HUDEP-2 (cell line): Measurements from ENCODE around the gene CHTOP.

ENCODE experiments used
- DNase-seq, 76 experiments: peaks; one replicate each; lab custom pipeline; 2025; ENCODE audit not compliant: unreplicated experiment in 76 of 76; lab: John Stamatoyannopoulos, UW

The CHTOP gene

DNA sequence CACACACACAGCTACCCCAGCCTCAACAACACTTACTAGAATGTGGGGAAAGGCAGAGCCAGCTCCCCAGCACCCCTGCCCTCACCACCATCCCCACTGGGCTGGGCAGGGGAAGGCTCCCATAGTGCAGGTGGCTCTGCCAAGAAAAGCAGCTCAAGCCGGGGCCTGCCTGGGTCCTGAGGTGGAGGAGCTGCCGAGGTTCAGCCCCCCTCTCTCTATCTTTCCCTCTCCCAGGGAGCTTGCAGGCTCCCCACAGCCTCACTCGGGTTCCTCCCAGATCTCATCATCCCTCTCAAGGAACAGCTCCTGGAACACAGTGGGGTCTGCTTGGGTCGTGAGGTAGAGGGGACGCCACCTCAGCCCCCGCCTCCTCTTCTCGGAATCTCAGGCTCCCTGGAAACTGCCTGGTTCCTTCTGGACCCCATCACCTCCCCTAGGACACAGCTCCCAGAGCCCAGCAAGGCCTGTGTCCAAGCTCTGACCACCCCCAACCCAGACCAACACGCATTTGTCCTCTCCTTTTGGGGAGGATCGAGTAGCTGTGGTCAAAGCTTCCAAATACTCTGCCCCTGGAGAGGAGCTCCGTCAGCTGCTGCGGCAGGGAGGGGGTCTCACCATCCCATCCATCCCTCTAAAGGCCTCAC lies 21.6 kb upstream of the CHTOP start:
- DNase-seq, result no peak

DNA sequence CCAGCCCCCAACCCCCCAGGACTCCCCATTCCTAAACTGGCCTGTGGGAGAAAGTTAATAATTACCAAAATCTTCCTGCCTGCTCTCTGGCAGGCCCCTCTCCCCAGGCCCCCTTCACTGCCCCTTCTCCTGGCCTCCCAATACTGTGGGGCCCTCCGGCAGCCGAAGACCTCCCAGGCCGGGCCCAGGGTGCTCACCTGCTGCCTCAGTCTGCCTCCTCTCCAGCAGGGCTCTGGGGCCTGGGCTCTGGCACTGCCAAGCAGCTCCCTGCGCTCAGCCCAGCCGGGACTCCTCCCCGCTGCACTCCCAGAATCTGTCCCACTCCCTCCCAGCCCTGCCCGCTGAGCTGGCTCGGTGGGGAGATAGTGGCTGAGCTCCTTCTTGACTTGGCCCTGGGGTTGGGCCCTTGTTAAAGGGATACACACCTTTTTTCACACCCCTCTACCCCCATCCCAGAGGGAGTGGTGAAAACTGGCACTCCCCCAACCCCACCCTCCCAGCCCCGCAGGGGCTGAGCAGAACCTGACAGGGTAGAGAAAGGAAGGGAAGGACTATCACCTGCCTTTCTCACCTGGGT lies 21.0 kb upstream of the CHTOP start, which contains the start of gene S100A16:
Gene S100A16 (minus strand): TSS at position 383 of the 577 bp plus-strand sequence. CDS start 4,986 bp downstream, outside the sequence.
- DNase-seq, result peak in 46 of 76 experiments; percentile 11 to 63 (median 35)

DNA sequence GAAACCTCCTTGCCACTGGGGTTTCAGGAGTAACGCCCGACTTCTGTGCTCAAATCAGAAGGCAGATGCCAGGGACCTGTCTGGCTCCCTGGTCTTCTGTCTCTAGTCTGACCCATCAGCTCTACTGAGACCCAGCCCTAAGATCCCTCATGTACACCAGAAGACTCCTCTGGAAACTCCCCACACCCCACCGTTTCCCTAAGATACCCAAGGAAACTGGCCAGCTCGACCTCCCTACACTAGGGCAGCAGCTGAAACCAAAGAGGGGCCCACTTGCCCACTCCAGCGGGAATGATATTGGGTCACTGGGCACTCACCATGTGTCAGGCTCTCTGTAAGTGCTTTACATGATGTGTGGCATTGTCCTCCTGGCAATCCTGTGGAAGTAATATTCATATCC lies 20.5 kb upstream of the CHTOP start:
- DNase-seq, result no peak

DNA sequence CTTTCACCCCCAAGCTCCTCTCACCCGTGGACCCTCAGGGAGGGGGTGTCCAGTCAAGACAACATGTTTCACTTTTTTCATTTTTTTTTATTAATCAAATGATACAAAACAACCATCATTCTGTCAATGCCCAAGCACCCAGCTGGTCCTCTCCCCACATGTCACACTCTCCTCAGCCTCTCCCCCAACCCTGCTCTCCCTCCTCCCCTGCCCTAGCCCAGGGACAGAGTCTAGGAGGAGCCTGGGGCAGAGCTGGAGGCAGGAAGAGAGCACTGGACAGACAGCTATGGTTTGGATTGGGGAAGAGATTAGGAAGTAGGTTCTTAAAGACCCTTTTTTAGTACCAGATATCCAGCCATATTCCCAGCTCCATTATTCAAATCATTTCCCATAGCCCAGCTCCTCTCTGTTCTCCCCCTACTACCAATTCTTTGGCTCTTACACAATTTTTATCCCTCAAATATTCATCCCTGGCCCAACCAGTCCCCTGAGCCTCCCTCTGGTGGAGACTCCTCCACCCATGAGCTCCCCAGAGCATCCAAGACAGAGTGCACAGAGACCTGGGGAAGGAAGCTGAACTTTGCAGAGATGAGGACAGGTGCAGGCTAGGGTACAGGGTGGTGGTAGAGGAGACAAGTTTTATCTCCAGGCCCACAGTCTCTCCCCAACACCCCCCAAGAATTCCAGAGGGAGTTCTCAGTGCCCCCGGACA lies 19.5 kb upstream of the CHTOP start:
- no peak for DNase-seq

DNA sequence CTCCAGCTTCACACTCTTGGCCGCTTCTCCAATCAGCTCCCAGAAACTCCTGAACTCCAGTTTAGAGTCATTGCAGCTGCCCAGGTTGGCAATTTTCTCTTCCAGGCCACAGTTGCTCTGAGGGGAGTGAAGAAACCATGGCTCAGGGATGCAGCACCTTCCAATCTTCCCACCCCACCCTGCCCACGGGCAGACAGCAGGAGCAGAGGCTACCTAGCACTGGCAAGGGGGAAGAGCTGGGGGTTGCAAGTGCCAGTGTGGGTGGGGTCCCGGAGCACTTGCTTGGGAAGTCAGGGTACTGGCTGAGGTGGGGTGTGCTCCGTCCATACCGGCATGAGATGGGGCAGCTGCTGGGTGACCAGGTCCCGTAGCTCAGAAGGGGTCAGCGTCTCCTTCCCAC lies 19.0 kb upstream of the CHTOP start:
- no peak for DNase-seq

DNA sequence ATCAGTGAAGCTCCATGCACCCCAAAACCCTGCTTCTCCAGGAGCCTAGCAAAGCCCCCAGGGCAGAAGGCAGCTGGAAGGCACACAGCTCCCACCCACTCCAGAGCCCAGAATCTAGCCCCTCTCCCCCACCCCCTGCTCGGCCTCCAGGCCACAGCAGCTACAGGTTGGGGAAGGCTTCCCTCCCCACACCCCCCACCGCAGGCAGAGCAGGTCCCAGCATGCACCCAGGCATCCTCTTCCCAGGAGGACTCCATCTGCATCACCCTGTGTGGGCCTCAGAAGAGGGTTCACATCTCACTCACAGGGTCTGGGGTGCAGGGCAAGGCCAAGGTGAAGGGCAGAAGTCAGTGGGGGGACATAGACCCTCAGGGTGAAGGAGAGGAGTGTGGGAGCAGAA lies 18.5 kb upstream of the CHTOP start:
- DNase-seq, result no peak

DNA sequence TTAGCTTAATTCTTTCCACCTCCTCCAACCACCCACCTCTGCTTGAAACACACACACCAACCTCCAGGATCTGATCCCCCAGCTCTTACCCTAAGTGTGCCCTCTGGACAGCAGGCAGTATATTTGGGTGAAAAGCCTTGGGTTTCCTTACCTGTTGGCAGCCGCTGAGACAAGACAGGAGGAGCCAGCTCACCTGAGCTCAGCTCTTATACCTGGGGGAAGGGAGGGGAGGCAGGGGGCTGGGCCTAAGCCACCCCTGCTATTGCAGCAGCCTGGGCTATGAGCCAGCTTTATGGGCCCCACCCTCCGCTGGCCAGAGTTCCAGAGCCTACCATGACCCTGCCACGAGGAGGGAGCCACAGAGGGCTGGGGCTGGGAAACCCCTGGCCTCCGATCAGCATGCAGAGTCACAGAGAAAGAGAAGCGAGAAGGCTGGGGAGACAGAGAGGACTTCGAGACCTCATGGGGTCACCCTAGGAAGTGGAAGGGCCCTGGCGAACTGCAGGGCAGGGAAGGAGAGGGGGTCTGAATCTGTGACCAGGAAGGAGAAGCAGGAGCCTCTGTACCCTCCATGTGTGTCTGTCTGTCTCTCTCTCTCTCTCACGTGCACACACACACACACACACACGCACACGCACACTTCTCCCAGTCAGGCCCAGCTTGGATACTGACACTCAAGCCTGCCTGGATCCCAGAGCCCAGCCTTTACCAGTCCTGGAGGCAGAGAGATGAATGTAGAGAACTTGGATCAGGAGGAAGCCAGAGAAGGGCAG lies 17.5 kb upstream of the CHTOP start, which contains the start of gene S100A14:
Gene S100A14 (minus strand): TSS at position 182 of the 773 bp plus-strand sequence. CDS start 467 bp downstream, outside the sequence.
- peak in 56 of 76 experiments; percentile 8 to 70 (median 42) for DNase-seq

DNA sequence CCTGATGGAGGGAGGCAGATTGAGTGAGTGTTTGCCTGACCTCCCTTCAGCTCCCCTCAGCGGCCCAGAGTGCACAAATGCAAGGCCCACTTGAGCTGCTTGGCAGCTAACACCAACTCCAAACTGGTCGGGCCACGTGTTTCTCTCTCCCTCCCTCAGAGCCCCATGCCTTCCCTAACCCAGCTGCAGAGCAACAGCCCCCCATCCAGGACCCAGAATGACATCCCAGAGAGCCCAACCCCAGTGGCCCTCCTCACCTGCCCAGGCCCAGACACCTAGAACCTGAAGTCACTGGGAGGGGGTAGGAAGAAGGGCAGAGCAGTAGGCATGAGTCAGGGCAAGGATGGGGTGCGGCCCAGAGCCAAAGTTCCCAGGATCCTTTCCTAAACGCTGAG lies 17.0 kb upstream of the CHTOP start:
- DNase-seq, result no peak

DNA sequence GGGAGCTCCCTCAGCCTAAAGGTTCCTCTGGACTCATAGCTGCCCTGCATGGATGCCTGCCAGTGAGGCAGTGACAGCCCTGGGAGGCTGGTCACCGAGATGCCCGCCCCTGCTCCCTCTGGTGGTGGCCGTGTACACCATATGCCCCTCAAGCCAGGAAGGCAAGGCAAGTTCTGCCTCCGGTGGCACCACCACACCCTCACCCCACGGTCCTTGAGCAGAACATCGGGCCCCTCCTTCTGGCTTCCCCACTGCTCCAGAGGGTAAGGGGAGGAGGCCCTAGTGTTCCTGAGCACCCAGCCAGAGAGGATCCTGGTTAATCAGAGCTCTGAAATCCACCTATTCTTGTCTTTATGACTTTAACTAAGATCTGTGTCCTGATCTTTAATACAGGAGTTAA lies 16.2 kb upstream of the CHTOP start:
- DNase-seq, result no peak

DNA sequence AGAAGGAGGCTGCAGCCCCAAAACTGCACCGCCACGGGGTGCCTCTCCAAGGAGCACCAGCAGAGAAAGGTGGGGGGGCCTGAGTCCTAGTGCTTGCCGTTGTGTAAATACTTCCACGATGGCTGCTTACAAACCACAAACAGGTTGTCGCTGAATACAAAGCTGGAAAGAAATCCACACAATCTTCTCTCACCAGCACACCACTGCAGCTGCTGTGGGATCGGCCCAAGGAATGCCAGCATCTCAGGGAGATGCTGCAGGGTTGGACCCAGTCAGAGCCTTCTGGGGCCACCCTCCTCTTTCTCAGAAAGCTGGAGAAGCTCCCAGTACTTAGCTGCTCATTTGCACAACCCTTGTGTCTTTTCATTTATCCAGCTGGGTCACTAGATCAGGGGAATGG lies 14.7 kb upstream of the CHTOP start:
- no peak for DNase-seq

DNA sequence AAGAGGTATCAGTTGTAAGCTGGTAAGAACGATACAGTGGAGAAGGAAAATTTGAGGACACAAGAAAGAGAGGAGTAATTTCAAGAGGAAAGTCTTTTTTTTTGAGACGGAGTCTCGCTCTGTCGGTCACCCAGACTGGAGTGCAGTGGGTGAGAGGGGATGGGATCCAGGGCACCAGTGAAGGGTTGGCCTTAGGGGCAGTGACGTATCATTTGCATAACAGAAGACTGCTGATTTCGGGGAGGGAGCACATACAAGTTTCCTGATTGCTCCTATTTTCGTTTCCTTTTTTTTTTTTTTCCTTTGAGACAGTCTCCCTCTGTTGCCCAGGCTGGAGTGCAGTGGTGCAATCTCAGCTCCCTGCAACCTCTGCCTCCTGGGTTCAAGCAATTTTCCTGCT lies 10.8 kb upstream of the CHTOP start:
- no peak for DNase-seq

DNA sequence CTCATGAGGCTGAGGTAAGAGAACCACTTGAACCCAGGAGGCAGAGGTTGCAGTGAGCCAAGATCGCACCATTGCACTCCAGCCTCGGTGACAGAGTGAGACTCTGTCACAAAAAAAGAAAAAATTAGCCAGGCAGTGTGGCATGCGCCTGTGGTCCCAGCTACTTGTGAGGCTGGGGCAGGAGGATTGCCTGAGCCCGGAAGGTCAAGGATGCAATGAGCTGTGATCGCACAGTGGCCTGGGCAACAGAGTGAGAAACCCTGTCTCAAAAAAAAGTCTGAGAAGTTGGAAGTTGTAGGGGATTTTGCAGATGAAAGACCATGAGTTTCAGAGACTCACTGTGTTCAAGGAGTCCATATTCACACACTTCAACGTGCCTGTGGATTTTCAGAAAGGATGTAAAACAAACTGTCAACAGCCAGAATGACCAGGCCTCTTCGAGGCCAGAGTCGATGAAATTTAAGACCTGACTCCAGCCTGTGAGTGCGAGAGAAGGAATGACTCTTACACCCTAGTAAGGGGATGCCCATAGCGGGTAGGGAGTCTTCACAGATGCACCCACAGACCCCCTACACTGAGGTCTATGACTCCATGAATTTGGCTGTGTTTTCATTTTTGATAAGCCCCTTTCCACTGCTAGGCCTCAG lies 8.8 kb upstream of the CHTOP start:
- no peak for DNase-seq

DNA sequence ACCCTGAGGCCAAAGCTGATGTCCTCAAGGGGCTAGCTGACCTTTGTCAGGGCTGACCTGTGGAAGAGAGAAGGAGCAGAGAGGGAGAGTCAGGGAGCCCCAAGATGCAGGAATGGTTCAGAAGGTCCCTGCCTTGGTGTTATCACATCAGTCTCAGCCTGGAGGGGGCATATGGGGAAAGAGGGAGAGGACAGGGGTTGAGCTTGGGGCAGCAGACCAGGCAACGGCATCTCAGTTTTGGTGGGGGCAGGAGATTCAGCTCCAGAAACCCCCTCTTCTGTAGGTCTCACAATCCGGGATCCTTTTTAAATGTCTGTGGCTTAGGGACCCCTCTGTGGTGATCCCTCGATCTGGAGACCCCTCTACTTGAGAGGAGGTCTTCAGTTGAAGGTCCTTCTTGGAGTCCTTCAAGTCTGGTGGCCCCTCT lies 7.4 kb upstream of the CHTOP start:
- no peak for DNase-seq

DNA sequence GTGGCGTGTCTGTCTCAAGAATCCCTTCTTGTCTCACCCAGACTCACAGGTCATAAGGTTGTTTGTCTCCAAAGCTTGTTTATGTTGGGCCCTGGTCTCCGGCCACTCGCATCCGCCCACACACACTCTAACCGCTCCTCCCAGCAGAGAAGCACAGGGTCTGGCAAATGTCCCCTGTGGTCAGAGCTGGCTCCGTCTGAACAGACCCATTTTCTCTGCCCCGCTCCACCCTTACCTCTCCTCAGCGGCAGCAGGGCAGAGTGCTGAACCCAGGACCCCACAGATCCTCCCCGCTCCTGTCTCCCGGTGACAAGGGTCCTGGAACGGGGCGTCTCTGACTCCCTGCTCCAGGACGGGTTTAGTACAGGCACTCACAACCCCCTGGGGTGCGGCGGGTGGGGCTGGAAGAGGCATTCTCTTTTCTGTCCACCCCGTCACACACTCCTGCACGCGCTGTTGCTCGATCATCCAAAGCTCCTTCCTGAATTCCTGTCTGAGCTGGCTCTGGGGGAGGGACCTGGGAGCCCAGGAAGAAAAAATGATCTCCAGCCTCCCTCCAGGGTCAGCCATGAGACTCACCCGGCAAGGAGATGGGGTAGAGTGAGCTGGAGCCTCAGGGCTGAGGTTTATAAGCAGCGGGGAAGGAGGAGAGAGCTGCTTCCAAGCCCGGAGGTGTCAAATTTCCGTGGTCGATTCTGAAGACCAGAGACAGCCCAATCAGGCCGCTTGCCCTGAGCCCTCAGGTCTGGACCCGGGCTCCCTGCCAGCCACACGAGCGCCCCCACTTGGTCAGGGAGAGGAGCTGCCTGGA lies 6.8 kb upstream of the CHTOP start, which contains the start of gene S100A13:
Gene S100A13 (minus strand): TSS at position 602 of the 811 bp plus-strand sequence. CDS start 1,033 bp downstream, outside the sequence.
- peak in 30 of 76 experiments; percentile 6 to 68 (median 26) for DNase-seq

DNA sequence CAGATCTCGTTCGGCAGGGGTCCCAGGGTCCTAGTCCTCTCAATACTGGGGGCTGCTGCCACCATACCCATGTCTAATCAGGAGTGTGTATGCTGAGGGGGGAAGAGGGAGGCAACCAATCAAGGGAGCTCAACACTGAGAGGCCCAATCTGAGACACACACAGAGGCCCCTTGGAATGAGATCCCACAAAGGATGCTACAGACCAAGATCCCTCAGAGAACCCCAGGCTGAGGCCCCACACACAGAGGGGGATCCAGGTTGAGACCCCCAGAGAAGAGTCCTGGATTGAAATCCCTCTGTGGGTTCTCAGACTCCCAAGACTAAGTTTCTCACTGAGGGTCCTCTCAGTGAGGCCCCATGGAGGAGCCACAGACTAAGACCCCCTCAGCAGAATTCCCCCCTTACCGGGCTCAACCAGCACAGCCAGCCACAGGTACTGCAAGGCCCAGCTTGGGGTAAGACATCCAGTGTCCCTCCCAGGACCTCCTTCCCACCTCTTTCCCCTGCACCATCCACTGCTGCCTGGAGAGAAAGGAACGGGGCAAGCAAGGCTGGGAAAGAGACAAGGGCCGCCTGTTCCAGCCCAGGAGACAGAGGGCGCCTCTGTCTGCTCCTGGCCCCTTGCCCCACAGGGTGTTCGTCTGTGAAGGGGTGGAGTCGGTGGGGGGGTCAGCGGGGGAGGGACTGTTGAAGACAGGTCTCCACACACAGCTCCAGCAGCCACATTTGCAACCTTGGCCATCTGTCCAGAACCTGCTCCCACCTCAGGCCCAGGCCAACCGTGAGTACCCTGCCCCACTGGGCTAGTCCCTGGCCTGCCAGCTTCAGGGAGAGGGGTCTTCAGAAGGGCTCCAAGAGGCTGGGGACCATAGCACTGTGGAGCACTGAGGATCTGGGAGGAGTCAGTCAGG lies 5.9 kb upstream of the CHTOP start, which contains the start of gene S100A1:
Gene S100A1 (plus strand): TSS at position 720 of the 912 bp plus-strand sequence. CDS start 2,088 bp downstream, outside the sequence.
- peak in 29 of 76 experiments; percentile 7 to 63 (median 27) for DNase-seq

DNA sequence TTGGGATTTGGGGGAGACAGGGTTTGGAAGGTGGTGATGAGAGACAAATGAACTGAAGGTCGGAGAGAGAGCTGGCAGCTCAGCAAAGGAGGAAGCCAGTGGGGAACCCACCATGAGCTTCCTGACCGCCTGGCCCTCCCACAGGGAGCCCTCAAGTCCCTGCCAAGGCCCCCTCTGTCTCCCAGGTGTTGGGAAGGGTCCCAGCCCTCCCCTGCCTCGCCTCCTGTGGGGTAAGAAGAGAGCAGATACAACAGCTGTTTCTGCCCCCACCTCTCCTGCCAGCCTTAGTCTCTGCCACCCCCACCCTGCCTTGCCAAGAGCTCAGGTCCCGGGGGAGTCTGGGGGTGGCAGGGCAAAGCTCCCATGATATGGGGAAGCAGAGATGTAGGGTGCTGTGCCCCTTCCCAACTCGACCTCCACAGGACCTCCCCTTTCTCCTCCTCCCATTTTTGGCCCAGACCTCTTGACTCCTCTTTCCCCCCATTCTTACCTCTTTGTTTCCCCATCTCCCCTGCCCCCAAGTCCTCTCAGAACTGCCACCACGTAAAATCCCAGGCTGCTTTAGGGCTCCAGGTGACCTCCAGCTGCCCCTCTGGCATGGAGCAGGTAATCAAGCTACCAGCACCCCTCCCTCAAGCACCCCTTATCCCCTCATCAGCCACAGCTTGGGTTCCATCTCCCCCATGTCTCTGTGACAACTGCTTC lies 5.1 kb upstream of the CHTOP start:
- DNase-seq, result no peak

DNA sequence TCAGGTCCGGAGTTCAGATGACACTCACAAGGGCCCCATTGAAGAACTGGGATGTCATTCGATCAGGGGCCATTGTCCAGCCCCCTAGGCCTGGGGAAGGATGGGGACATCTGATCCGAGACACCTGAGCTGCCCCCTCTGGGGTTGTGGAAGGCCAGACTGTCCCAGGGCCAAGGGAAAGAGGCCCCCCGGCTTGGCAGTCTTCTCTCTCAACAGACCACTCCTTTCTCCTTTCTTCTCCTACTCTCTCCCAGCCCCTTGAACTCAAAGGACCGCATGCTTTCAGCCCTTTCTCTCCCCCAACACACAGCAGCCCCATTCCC lies 4.6 kb upstream of the CHTOP start:
- no peak for DNase-seq

DNA sequence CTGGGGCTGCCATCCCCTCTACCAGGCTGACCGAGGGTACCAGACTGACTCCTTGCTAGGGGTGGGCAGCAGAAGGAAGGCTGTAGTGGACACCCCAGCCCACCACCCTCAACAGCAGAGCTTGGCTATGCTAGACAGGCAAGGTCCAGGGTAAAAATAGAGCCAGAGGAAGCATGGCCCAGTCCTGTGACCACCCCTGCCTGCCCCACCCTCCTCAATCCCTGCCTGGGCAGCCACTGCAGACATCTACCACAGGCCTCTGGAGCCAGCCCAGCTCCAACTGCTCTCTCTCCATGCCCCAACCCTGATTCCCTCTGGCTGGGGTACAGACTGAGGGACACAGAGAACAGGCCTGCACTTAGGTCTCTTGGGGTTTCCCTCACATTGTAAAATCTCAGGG lies 3.9 kb upstream of the CHTOP start:
- no peak for DNase-seq
